ENCODE measurements around the gene ALG2. TPM values are rescaled to one million over a fixed set of nuclear protein-coding genes. Genes with fewer than 3 reads are reported as not detected.

ALG2 gene
- total and polyA plus RNA-seq, 2 experiments from 2014 or later = 31.5 to 39.7 TPM

DNA sequence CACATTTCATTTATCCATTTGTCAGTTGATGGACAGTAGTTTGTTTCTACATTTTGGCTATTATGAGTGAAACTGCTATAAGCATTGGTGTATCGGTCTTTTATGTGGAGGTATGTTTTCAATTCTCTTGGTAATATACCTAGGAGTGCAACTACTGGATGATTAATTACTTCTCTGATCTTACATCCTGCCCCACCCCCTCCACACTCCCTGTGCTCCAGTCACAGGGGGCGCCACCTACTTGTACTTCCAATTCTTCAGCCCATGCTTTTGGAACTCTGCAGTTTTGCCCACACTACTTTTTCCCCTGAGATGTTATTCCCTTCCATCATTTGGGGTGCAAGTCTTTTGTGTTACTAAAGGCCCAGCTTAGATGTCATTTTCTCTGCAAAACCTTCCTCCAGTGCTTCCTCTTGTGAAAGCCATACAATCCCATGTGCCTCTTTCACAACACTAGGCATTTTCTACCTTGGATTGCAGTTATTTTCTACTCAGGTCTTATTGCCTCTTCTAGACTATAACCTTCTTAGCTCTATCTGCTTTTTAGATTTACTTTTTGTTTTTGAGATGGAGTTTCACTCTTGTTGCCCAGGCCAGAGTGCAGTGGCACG, 42.4 kb upstream of the ALG2 start:
- Histone ChIP-seq H3K27me3 (ENCODE audit: insufficient read depth) (no peaks in the 10 kb centered on the region), H3K9me2 (ENCODE audit: insufficient read depth) (no peaks in the 10 kb centered on the region), H3K4me3 (no peak overlapping the region), H2AFZ (no peak overlapping the region), H3K4me1 (ENCODE audit: insufficient read depth) (peaks cover 5% of the 10 kb centered on the region; the same call in 1 of the 2 replicates), H4K20me1 (replicated peaks; ENCODE audit: insufficient read depth) (no peaks in the 10 kb centered on the region), H3K27ac (ENCODE audit: low read depth) (no peak overlapping the region), H3F3A (replicated peaks; ENCODE audit: low read depth) (no peaks in the 10 kb centered on the region), H3K4me2 (no peak overlapping the region), H3K79me2 (replicated peaks; ENCODE audit: insufficient read depth) (no peaks in the 10 kb centered on the region), H3K36me3 (ENCODE audit: insufficient read depth) (no peaks in the 10 kb centered on the region)
- ATAC-seq (peak; percentile 25), DNase-seq (ENCODE audit: low spot score) (peak; percentile 75)
- no peaks in the 10 kb centered on the region for H3K9me3 Mint-ChIP-seq
- H3K4me3 Mint-ChIP-seq = no peak overlapping the region
- H3K4me1 Mint-ChIP-seq = peaks cover 6% of the 10 kb centered on the region; the same call in 2 of the 3 replicates
- H3K36me3 Mint-ChIP-seq (ENCODE audit: low read depth) = no peaks in the 10 kb centered on the region
- no peak for TF ChIP-seq JUNB (IDR thresholded peaks at IDR 0.05; ENCODE audit: unreplicated experiment)
- TF ChIP-seq, protein P1, sequence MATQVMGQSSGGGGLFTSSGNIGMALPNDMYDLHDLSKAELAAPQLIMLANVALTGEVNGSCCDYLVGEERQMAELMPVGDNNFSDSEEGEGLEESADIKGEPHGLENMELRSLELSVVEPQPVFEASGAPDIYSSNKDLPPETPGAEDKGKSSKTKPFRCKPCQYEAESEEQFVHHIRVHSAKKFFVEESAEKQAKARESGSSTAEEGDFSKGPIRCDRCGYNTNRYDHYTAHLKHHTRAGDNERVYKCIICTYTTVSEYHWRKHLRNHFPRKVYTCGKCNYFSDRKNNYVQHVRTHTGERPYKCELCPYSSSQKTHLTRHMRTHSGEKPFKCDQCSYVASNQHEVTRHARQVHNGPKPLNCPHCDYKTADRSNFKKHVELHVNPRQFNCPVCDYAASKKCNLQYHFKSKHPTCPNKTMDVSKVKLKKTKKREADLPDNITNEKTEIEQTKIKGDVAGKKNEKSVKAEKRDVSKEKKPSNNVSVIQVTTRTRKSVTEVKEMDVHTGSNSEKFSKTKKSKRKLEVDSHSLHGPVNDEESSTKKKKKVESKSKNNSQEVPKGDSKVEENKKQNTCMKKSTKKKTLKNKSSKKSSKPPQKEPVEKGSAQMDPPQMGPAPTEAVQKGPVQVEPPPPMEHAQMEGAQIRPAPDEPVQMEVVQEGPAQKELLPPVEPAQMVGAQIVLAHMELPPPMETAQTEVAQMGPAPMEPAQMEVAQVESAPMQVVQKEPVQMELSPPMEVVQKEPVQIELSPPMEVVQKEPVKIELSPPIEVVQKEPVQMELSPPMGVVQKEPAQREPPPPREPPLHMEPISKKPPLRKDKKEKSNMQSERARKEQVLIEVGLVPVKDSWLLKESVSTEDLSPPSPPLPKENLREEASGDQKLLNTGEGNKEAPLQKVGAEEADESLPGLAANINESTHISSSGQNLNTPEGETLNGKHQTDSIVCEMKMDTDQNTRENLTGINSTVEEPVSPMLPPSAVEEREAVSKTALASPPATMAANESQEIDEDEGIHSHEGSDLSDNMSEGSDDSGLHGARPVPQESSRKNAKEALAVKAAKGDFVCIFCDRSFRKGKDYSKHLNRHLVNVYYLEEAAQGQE (IDR thresholded peaks at IDR 0.05; ENCODE audit: unreplicated experiment) = no peak
- TF ChIP-seq, protein P2, sequence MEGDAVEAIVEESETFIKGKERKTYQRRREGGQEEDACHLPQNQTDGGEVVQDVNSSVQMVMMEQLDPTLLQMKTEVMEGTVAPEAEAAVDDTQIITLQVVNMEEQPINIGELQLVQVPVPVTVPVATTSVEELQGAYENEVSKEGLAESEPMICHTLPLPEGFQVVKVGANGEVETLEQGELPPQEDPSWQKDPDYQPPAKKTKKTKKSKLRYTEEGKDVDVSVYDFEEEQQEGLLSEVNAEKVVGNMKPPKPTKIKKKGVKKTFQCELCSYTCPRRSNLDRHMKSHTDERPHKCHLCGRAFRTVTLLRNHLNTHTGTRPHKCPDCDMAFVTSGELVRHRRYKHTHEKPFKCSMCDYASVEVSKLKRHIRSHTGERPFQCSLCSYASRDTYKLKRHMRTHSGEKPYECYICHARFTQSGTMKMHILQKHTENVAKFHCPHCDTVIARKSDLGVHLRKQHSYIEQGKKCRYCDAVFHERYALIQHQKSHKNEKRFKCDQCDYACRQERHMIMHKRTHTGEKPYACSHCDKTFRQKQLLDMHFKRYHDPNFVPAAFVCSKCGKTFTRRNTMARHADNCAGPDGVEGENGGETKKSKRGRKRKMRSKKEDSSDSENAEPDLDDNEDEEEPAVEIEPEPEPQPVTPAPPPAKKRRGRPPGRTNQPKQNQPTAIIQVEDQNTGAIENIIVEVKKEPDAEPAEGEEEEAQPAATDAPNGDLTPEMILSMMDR (conservative IDR thresholded peaks at IDR 0.05; ENCODE audit: low read depth in 2 of 2) = peak; percentile 71 to 81
- no peak for TF ChIP-seq POLR2AphosphoS5 (IDR thresholded peaks at IDR 0.05; ENCODE audit: low read depth)
- TF ChIP-seq, protein P3, sequence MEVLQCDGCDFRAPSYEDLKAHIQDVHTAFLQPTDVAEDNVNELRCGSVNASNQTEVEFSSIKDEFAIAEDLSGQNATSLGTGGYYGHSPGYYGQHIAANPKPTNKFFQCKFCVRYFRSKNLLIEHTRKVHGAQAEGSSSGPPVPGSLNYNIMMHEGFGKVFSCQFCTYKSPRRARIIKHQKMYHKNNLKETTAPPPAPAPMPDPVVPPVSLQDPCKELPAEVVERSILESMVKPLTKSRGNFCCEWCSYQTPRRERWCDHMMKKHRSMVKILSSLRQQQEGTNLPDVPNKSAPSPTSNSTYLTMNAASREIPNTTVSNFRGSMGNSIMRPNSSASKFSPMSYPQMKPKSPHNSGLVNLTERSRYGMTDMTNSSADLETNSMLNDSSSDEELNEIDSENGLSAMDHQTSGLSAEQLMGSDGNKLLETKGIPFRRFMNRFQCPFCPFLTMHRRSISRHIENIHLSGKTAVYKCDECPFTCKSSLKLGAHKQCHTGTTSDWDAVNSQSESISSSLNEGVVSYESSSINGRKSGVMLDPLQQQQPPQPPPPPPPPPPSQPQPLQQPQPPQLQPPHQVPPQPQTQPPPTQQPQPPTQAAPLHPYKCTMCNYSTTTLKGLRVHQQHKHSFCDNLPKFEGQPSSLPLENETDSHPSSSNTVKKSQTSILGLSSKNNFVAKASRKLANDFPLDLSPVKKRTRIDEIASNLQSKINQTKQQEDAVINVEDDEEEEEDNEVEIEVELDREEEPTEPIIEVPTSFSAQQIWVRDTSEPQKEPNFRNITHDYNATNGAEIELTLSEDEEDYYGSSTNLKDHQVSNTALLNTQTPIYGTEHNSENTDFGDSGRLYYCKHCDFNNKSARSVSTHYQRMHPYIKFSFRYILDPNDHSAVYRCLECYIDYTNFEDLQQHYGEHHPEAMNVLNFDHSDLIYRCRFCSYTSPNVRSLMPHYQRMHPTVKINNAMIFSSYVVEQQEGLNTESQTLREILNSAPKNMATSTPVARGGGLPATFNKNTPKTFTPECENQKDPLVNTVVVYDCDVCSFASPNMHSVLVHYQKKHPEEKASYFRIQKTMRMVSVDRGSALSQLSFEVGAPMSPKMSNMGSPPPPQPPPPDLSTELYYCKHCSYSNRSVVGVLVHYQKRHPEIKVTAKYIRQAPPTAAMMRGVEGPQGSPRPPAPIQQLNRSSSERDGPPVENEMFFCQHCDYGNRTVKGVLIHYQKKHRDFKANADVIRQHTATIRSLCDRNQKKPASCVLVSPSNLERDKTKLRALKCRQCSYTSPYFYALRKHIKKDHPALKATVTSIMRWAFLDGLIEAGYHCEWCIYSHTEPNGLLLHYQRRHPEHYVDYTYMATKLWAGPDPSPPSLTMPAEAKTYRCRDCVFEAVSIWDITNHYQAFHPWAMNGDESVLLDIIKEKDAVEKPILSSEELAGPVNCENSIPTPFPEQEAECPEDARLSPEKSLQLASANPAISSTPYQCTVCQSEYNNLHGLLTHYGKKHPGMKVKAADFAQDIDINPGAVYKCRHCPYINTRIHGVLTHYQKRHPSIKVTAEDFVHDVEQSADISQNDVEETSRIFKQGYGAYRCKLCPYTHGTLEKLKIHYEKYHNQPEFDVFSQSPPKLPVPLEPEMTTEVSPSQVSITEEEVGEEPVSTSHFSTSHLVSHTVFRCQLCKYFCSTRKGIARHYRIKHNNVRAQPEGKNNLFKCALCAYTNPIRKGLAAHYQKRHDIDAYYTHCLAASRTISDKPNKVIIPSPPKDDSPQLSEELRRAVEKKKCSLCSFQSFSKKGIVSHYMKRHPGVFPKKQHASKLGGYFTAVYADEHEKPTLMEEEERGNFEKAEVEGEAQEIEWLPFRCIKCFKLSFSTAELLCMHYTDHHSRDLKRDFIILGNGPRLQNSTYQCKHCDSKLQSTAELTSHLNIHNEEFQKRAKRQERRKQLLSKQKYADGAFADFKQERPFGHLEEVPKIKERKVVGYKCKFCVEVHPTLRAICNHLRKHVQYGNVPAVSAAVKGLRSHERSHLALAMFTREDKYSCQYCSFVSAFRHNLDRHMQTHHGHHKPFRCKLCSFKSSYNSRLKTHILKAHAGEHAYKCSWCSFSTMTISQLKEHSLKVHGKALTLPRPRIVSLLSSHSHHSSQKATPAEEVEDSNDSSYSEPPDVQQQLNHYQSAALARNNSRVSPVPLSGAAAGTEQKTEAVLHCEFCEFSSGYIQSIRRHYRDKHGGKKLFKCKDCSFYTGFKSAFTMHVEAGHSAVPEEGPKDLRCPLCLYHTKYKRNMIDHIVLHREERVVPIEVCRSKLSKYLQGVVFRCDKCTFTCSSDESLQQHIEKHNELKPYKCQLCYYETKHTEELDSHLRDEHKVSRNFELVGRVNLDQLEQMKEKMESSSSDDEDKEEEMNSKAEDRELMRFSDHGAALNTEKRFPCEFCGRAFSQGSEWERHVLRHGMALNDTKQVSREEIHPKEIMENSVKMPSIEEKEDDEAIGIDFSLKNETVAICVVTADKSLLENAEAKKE (CRISPR knock-in tag; IDR thresholded peaks at IDR 0.05) = no peak
- no peak for TF ChIP-seq CREB1 (CRISPR knock-in tag; IDR thresholded peaks at IDR 0.05; ENCODE audit: low read depth)
- no peak overlapping the region for H3K27ac Mint-ChIP-seq
- no peaks in the 10 kb centered on the region for H3K27me3 Mint-ChIP-seq (ENCODE audit: insufficient read depth, low read depth, poor library complexity)
